ENCODE measurements around the gene PRR20B.
"Not testable (repeated sequence)": the region's sequence is repeated elsewhere in the genome, so short reads cannot be mapped to it uniquely, and the experiment has no call there.

DNA sequence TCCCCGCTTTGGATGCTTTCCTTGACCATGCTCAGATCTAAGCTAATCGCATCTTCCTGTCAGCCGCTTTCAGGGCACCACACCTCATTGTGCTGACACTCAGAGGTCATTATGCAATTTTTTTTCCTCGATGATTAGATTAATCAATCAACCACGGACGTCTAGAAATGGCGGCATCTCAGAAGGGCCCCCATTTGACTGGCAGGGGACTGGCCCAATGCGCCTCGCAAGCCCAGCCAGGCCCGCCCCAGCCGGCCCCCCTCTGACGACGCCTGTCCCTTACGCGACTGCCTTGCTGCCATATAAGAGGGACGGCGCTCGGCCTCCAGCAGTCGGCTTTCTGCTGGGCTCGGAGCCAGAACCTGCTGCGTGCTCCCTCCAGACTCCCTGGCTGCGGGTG is 13.0 kb downstream of the PRR20B start, which contains the start of gene PRR20D:
- TF ChIP-seq CTCF, POLR2A (IDR thresholded peaks at IDR 0.05): not testable (repeated sequence)

Measured in ovary (tissue), 3 donors.